HG03558 (cell line): ENCODE measurements around the gene MIS12.

Source experiments
- ATAC-seq: cut with Tn5 transposase; IDR thresholded peaks from one replicate; pipeline ENCODE4 v1.9.1; 2021; ENCODE audit warnings: moderate number of reproducible peaks; ENCODE audit not compliant: unreplicated experiment; ENCODE audit errors: extremely low read depth

MIS12 gene

GRCh38 chr17:5531085-5531418, 44.7 kb downstream of the MIS12 start:
- no peak for ATAC-seq

- no peak for ATAC-seq
Observed at GRCh38 chr17:5532581-5532980, 46.2 kb downstream of the MIS12 start.

GRCh38 chr17:5533486-5534315, 47.3 kb downstream of the MIS12 start:
- no peak for ATAC-seq

- no peak for ATAC-seq
Observed at GRCh38 chr17:5535436-5535835, 49.1 kb downstream of the MIS12 start.

- no peak for ATAC-seq
Observed at GRCh38 chr17:5536866-5537650, 50.7 kb downstream of the MIS12 start.

- ATAC-seq: no peak
Observed at GRCh38 chr17:5539286-5539685, 52.9 kb downstream of the MIS12 start.

GRCh38 chr17:5540321-5540720, 54.0 kb downstream of the MIS12 start:
- no peak for ATAC-seq
